Erythroblast (primary cell): ENCODE measurements around the gene MMS19.

Experiments
- GATA1 ChIP-seq: IDR thresholded peaks from 2 replicates; pipeline ENCODE4 v1.6.1; 2011; ENCODE audit warnings: low read depth, mild to moderate bottlenecking, control low read depth, low read length, moderate library complexity
- POLR2A ChIP-seq: IDR thresholded peaks from 2 replicates; pipeline ENCODE4 v1.6.1; 2011; ENCODE audit warnings: mild to moderate bottlenecking, low read length

- TF ChIP-seq POLR2A (no peak), GATA1 (no peak)
Measured at GRCh38 chr10:97466755-97467154, 31.5 kb downstream of the MMS19 start.
